Measurements from ENCODE around the gene ADGRG1.
"Not testable (repeated sequence)": the region's sequence is repeated elsewhere in the genome, so short reads cannot be mapped to it uniquely, and the experiment has no call there.

The ADGRG1 gene

GRCh38 chr16:57628008-57628781 is at the start of gene ADGRG1:
Gene ADGRG1, plus strand, starts transcription at chr16:57628630. Its CDS starts 21,658 bp downstream, at chr16:57650288.
- no peak for DNase-seq

GRCh38 chr16:57579361-57579665 is 49.1 kb upstream of the ADGRG1 start:
- DNase-seq = no peak

GRCh38 chr16:57585051-57585687 is 43.3 kb upstream of the ADGRG1 start:
- no peak for DNase-seq

- no peak for DNase-seq
Measured at GRCh38 chr16:57588831-57589230, 39.6 kb upstream of the ADGRG1 start.

- no peak for DNase-seq
Measured at GRCh38 chr16:57589374-57589773, 39.1 kb upstream of the ADGRG1 start.

- no peak for DNase-seq
Measured at GRCh38 chr16:57590654-57591085, 37.8 kb upstream of the ADGRG1 start.

GRCh38 chr16:57591086-57591869 is 37.2 kb upstream of the ADGRG1 start:
- DNase-seq = peak in 1 of 2 experiments; percentile 27

- no peak for DNase-seq
Measured at GRCh38 chr16:57591870-57592485, 36.5 kb upstream of the ADGRG1 start.

- DNase-seq = no peak
Measured at GRCh38 chr16:57592591-57593003, 35.8 kb upstream of the ADGRG1 start.

GRCh38 chr16:57593021-57593420 is 35.4 kb upstream of the ADGRG1 start:
- DNase-seq = no peak

GRCh38 chr16:57593990-57594389 is 34.4 kb upstream of the ADGRG1 start:
- no peak for DNase-seq

GRCh38 chr16:57594531-57595031 is 33.8 kb upstream of the ADGRG1 start:
- no peak for DNase-seq

GRCh38 chr16:57596234-57596633 is 32.2 kb upstream of the ADGRG1 start:
- DNase-seq = not testable (repeated sequence)

- no peak for DNase-seq
Measured at GRCh38 chr16:57598437-57598836, 30.0 kb upstream of the ADGRG1 start.

GRCh38 chr16:57600048-57600835 is 28.2 kb upstream of the ADGRG1 start:
- peak in 1 of 2 experiments; percentile 1 for DNase-seq

GRCh38 chr16:57600952-57601580 is 27.4 kb upstream of the ADGRG1 start:
- no peak for DNase-seq

GRCh38 chr16:57601801-57602478 is 26.5 kb upstream of the ADGRG1 start:
- no peak for DNase-seq

GRCh38 chr16:57603115-57604024 is 25.1 kb upstream of the ADGRG1 start:
- DNase-seq = no peak

- DNase-seq = no peak
Measured at GRCh38 chr16:57604177-57604576, 24.3 kb upstream of the ADGRG1 start.
